B cell (primary cell): ENCODE measurements around the gene MGMT.

Experiments used
- EZH2 ChIP-seq: IDR thresholded peaks from 2 replicates; pipeline ENCODE4 v1.6.1; 2012; ENCODE audit warnings: borderline replicate concordance, low read depth, mild to moderate bottlenecking, moderate library complexity, low read length; ENCODE audit not compliant: insufficient read depth, poor library complexity, severe bottlenecking
- TF ChIP-seq, protein P1 (sequence below): fragments of 200-600 bp; IDR thresholded peaks from one replicate; pipeline ENCODE4 v1.8.0; 2022; ENCODE audit warnings: antibody characterized with exemption, mild to moderate bottlenecking

DNA sequence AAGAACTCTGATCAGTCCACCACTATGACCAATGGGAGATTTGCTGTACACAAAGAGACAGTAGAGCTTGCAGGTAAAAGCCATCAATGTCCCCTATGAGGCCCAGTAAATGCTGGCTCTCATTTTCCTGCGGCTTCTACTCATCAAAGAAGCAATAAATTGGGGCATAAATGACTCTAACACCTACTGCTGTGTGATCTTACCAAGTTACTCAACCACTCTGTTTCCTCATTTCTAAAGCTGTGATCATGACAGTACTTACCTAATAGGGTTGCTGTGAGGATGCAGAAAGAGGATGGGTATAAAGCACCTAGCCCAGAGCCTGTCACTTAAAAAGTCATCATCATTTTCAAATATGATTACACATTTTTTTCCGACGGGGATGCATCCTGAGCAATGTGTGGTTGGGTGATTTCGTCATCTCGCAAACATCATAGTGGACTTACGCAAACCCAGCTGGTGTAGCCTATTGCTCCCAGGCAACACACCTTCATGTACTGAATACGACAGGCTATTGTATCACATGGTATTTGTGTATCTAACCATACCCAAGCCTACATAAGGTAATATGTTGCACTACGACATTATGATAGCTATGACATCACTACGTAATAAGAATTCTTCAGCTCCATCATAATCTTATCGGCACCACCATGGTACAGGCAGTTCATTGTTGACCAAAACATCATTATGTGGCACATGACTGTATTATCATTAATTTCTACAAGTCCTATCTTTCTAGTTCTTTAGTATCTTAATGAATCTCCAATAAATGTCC, 7.1 kb upstream of the MGMT start:
- TF ChIP-seq EZH2: no peak
- TF ChIP-seq, protein P1, sequence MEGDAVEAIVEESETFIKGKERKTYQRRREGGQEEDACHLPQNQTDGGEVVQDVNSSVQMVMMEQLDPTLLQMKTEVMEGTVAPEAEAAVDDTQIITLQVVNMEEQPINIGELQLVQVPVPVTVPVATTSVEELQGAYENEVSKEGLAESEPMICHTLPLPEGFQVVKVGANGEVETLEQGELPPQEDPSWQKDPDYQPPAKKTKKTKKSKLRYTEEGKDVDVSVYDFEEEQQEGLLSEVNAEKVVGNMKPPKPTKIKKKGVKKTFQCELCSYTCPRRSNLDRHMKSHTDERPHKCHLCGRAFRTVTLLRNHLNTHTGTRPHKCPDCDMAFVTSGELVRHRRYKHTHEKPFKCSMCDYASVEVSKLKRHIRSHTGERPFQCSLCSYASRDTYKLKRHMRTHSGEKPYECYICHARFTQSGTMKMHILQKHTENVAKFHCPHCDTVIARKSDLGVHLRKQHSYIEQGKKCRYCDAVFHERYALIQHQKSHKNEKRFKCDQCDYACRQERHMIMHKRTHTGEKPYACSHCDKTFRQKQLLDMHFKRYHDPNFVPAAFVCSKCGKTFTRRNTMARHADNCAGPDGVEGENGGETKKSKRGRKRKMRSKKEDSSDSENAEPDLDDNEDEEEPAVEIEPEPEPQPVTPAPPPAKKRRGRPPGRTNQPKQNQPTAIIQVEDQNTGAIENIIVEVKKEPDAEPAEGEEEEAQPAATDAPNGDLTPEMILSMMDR: no peak
